GM10266 (cell line): ENCODE measurements around the gene RERE.
"Not testable (repeated sequence)": the region's sequence is repeated elsewhere in the genome, so short reads cannot be mapped to it uniquely, and the experiment has no call there.

Source experiments
- DNase-seq: peaks from one replicate; pipeline ENCODE4 v3.0.0; 2012; ENCODE audit errors: extremely low spot score
- TF ChIP-seq, protein P1 (sequence below): IDR thresholded peaks from 2 replicates; pipeline ENCODE4 v1.5.1; 2012; ENCODE audit warnings: mild to moderate bottlenecking, low read depth; ENCODE audit not compliant: control insufficient read depth, insufficient read depth; ENCODE audit errors: missing control alignments

Gene RERE

DNA sequence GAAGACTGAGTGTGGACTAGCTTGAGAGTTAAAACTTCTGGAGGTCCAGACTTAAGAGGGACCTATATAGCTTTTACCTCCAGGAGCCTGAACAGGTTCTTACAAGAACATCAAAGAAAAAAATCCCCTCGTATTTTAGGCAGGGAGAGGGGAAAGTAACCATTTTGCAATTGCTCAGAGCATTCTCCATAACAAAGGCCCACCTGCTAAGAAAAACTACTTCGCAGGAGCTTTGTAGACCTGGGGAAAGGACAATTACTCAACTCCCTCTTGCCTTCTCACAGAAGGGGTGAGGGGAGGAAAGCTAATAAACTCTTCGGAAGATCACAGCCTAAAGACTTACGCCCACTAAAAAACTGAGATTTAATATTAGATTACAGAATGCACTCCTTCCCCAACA lies 86.3 kb downstream of the RERE start:
- no peak for DNase-seq
- TF ChIP-seq, protein P1, sequence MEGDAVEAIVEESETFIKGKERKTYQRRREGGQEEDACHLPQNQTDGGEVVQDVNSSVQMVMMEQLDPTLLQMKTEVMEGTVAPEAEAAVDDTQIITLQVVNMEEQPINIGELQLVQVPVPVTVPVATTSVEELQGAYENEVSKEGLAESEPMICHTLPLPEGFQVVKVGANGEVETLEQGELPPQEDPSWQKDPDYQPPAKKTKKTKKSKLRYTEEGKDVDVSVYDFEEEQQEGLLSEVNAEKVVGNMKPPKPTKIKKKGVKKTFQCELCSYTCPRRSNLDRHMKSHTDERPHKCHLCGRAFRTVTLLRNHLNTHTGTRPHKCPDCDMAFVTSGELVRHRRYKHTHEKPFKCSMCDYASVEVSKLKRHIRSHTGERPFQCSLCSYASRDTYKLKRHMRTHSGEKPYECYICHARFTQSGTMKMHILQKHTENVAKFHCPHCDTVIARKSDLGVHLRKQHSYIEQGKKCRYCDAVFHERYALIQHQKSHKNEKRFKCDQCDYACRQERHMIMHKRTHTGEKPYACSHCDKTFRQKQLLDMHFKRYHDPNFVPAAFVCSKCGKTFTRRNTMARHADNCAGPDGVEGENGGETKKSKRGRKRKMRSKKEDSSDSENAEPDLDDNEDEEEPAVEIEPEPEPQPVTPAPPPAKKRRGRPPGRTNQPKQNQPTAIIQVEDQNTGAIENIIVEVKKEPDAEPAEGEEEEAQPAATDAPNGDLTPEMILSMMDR, result no peak

DNA sequence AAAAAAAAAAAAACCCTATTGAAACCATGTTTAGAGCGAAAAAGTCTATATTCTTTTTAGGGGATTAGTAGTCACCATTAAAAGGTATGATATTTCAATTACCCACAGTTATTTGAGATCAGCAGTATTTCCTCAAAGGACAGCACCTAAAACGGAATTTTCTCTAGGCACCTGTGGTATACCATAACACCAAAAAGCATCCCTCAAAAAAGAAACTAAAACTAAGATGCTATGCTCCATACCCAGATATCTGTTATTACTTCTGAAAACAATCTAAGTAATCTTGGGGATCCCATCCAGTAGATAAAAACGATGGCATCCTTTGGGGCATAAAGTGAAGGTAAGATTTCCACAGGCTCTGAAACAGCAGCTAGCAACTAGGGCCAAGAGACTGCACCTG lies 89.0 kb downstream of the RERE start:
- TF ChIP-seq, protein P1, result no peak
- no peak for DNase-seq

- no peak for DNase-seq
- TF ChIP-seq, protein P1, result no peak
These were observed 89.6 kb downstream of the RERE start for GRCh38 chr1:8727809-8728213.

GRCh38 chr1:8727316-8727715 lies 90.1 kb downstream of the RERE start:
- not testable (repeated sequence) for DNase-seq

DNA sequence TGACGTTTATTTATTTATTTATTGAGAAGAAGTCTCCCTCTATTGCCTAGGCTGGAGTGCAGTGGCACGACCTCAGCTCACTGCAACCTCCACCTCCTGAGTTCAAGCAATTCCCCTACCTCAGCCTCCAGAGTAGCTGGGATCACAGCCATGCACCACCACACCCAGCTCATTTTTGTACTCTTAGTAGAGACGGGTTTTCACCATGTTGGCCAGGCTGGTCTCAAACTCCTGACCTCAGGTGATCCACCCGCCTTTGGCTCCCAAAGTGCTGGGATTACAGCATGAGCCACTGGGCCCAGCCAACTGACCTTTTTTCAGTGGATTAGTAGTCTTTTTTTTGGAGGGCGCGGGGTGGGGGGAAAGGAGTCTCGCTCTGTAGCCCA lies 90.6 kb downstream of the RERE start:
- DNase-seq, result not testable (repeated sequence)

- TF ChIP-seq, protein P1, result no peak
- DNase-seq, result no peak
These were observed 94.4 kb downstream of the RERE start for GRCh38 chr1:8723010-8723409.

DNA sequence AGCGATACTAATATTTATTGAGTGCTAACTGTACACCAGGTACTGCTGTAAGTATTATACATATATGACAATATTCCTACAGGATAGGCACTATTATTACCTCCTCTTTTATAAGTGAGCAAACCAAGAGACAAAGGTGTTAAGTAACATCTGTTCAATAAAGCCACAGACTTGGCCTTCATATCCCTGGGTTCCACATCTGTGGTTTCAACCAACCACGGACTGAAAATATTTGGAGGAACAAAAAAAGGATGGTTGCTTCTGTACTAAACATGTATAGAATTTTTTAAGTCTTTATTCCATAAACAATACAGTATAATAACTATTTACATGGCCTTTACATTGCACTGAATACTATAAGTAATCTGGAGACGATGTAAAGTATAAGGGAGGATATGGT lies 95.1 kb downstream of the RERE start:
- TF ChIP-seq, protein P1, result no peak
- DNase-seq, result no peak

DNA sequence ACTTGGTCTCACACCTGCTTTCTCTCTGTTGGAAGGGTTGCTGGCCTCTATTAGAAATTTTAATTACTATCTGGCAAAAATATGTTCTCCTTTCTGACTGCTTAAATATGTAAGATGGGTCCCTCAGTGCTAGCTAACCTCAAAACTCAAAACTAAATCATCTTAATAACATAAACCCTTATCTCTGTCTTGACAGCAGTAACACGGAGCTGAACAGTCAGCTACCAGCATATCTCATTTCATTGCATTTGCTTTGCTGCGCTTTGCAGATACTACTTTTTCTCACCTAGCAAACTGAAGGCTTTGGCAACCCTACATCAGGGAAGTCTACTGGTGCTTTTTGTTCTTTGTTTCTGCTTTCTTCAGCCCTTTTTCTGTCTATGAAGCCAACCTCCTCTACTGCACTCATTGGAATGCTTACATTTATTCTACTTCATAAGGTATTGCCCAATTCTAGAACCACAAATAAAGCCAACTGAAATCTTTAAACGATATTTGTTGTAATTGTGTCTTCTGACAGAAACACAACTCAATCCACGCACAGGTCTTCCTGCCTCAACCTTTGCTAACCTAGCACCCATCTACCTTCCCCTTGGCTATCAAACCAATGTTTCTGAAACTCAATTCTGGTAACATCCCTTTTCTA lies 95.6 kb downstream of the RERE start:
- DNase-seq, result no peak
- TF ChIP-seq, protein P1, result no peak
